ENCODE results near the gene U2SURP.
"Not testable (repeated sequence)": the region's sequence is repeated elsewhere in the genome, so short reads cannot be mapped to it uniquely, and the experiment has no call there.

Gene U2SURP

GRCh38 chr3:142982038-142982773 lies 19.2 kb upstream of the U2SURP start:
- Histone ChIP-seq H3K9me3 (ENCODE audit: insufficient read depth, low read depth, low read length) (no peaks in the 10 kb centered on the region), H3K9ac (ENCODE audit: low read depth, low read length) (peak overlapping the region; percentile 23; the same call in 1 of the 2 replicates), H3K36me3 (ENCODE audit: insufficient read depth, low read depth, low read length) (no peaks in the 10 kb centered on the region)

GRCh38 chr3:142983318-142983717 lies 18.1 kb upstream of the U2SURP start:
- Histone ChIP-seq H3K9ac (ENCODE audit: low read depth, low read length) (no peak overlapping the region), H3K36me3 (ENCODE audit: insufficient read depth, low read depth, low read length) (no peaks in the 10 kb centered on the region), H3K27ac (ENCODE audit: low read length) (no peak overlapping the region), H3K9me3 (ENCODE audit: insufficient read depth, low read depth, low read length) (no peaks in the 10 kb centered on the region), H3K4me3 (ENCODE audit: low read length) (no peak overlapping the region), H3K27me3 (ENCODE audit: insufficient read depth, low read length) (no peaks in the 10 kb centered on the region), H3K4me1 (ENCODE audit: insufficient read depth, low read length) (peaks cover 6% of the 10 kb centered on the region; the same call in 1 of the 2 replicates)

More at GRCh38 chr3:142982038-142982773, 19.2 kb upstream of the U2SURP start:
- H3K27ac ChIP-seq (ENCODE audit: low read length), result no peak overlapping the region
- H3K4me1 ChIP-seq (ENCODE audit: insufficient read depth, low read length), result peaks cover 6% of the 10 kb centered on the region; the same call in 1 of the 2 replicates
- peak overlapping the region; percentile 5; the same call in 1 of the 2 replicates for H3K4me3 ChIP-seq (ENCODE audit: low read length)
- H3K27me3 ChIP-seq (ENCODE audit: insufficient read depth, low read length), result no peaks in the 10 kb centered on the region

- Histone ChIP-seq H3K27ac (ENCODE audit: low read length) (no peak overlapping the region), H3K4me1 (ENCODE audit: insufficient read depth, low read length) (peaks cover 6% of the 10 kb centered on the region; the same call in 1 of the 2 replicates), H3K9ac (ENCODE audit: low read depth, low read length) (no peak overlapping the region), H3K9me3 (ENCODE audit: insufficient read depth, low read depth, low read length) (no peaks in the 10 kb centered on the region), H3K4me3 (ENCODE audit: low read length) (no peak overlapping the region), H3K27me3 (ENCODE audit: insufficient read depth, low read length) (no peaks in the 10 kb centered on the region), H3K36me3 (ENCODE audit: insufficient read depth, low read depth, low read length) (no peaks in the 10 kb centered on the region)
Measured at GRCh38 chr3:142984255-142984654, 17.1 kb upstream of the U2SURP start.

GRCh38 chr3:142987080-142987700 lies 14.2 kb upstream of the U2SURP start:
- Histone ChIP-seq H3K36me3 (ENCODE audit: insufficient read depth, low read depth, low read length) (no peaks in the 10 kb centered on the region), H3K9ac (ENCODE audit: low read depth, low read length) (no peak overlapping the region), H3K4me1 (ENCODE audit: insufficient read depth, low read length) (no peaks in the 10 kb centered on the region), H3K27ac (ENCODE audit: low read length) (no peak overlapping the region), H3K27me3 (ENCODE audit: insufficient read depth, low read length) (no peaks in the 10 kb centered on the region), H3K9me3 (ENCODE audit: insufficient read depth, low read depth, low read length) (no peaks in the 10 kb centered on the region), H3K4me3 (ENCODE audit: low read length) (no peak overlapping the region)

- H3K27ac ChIP-seq (ENCODE audit: low read length), result no peak overlapping the region
- no peak overlapping the region for H3K4me3 ChIP-seq (ENCODE audit: low read length)
- no peaks in the 10 kb centered on the region for H3K27me3 ChIP-seq (ENCODE audit: insufficient read depth, low read length)
- no peaks in the 10 kb centered on the region for H3K4me1 ChIP-seq (ENCODE audit: insufficient read depth, low read length)
- H3K9me3 ChIP-seq (ENCODE audit: insufficient read depth, low read depth, low read length), result no peaks in the 10 kb centered on the region
- H3K9ac ChIP-seq (ENCODE audit: low read depth, low read length), result no peak overlapping the region
- H3K36me3 ChIP-seq (ENCODE audit: insufficient read depth, low read depth, low read length), result no peaks in the 10 kb centered on the region
Measured at GRCh38 chr3:142987707-142988106, 13.7 kb upstream of the U2SURP start.

DNA sequence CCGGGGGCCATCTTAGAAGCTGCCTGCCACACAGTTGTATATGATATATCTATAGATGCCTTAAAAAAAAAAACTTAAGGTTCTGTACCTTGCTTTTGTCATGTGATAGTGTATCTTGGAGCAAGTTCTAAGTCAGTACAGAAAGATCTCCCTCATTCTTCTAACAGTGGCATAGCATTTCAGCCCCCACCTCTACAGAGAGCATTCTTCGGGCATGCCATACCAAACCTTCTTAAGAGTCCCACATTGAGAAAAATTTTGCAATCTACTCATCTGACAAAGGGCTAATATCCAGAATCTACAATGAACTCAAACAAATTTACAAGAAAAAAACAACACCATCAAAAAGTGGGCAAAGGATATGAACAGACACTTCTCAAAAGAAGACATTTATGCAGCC lies 13.1 kb upstream of the U2SURP start:
- H3K36me3 ChIP-seq (ENCODE audit: insufficient read depth, low read depth, low read length); H3K27me3 ChIP-seq (ENCODE audit: insufficient read depth, low read length); H3K4me3 ChIP-seq (ENCODE audit: low read length); H3K27ac ChIP-seq (ENCODE audit: low read length); H3K4me1 ChIP-seq (ENCODE audit: insufficient read depth, low read length); H3K9me3 ChIP-seq (ENCODE audit: insufficient read depth, low read depth, low read length); H3K9ac ChIP-seq (ENCODE audit: low read depth, low read length): not testable (repeated sequence)

DNA sequence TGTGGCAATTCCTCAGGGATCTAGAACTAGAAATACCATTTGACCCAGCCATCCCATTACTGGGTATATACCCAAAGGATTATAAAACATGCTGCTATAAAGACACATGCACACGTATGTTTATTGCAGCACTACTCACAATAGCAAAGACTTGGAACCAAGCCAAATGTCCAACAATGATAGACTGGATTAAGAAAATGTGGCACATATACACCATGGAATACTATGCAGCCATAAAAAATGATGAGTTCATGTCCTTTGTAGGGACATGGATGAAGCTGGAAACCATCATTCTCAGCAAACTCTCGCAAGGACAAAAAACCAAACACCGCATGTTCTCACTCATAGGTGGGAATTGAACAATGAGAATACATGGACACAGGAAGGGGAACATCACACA lies 12.5 kb upstream of the U2SURP start:
- H3K4me3 ChIP-seq (ENCODE audit: low read length); H3K36me3 ChIP-seq (ENCODE audit: insufficient read depth, low read depth, low read length); H3K27me3 ChIP-seq (ENCODE audit: insufficient read depth, low read length); H3K4me1 ChIP-seq (ENCODE audit: insufficient read depth, low read length); H3K9ac ChIP-seq (ENCODE audit: low read depth, low read length); H3K27ac ChIP-seq (ENCODE audit: low read length); H3K9me3 ChIP-seq (ENCODE audit: insufficient read depth, low read depth, low read length): not testable (repeated sequence)

GRCh38 chr3:142990721-142991120 lies 10.6 kb upstream of the U2SURP start:
- no peak overlapping the region for H3K4me3 ChIP-seq (ENCODE audit: low read length)
- H3K27ac ChIP-seq (ENCODE audit: low read length), result no peak overlapping the region
- no peaks in the 10 kb centered on the region for H3K9me3 ChIP-seq (ENCODE audit: insufficient read depth, low read depth, low read length)
- no peaks in the 10 kb centered on the region for H3K27me3 ChIP-seq (ENCODE audit: insufficient read depth, low read length)
- no peak overlapping the region for H3K9ac ChIP-seq (ENCODE audit: low read depth, low read length)
- no peaks in the 10 kb centered on the region for H3K4me1 ChIP-seq (ENCODE audit: insufficient read depth, low read length)
- H3K36me3 ChIP-seq (ENCODE audit: insufficient read depth, low read depth, low read length), result no peaks in the 10 kb centered on the region

- H3K4me1 ChIP-seq (ENCODE audit: insufficient read depth, low read length), result no peaks in the 10 kb centered on the region
- H3K36me3 ChIP-seq (ENCODE audit: insufficient read depth, low read depth, low read length), result no peaks in the 10 kb centered on the region
- no peaks in the 10 kb centered on the region for H3K27me3 ChIP-seq (ENCODE audit: insufficient read depth, low read length)
- H3K9ac ChIP-seq (ENCODE audit: low read depth, low read length), result no peak overlapping the region
- H3K4me3 ChIP-seq (ENCODE audit: low read length), result no peak overlapping the region
- H3K27ac ChIP-seq (ENCODE audit: low read length), result no peak overlapping the region
- no peaks in the 10 kb centered on the region for H3K9me3 ChIP-seq (ENCODE audit: insufficient read depth, low read depth, low read length)
Measured at GRCh38 chr3:142992323-142992722, 9.0 kb upstream of the U2SURP start.

GRCh38 chr3:142993958-142994442 lies 7.4 kb upstream of the U2SURP start:
- Histone ChIP-seq H3K4me3 (ENCODE audit: low read length) (no peak overlapping the region), H3K27me3 (ENCODE audit: insufficient read depth, low read length) (no peaks in the 10 kb centered on the region), H3K9me3 (ENCODE audit: insufficient read depth, low read depth, low read length) (no peaks in the 10 kb centered on the region), H3K4me1 (ENCODE audit: insufficient read depth, low read length) (no peaks in the 10 kb centered on the region), H3K9ac (ENCODE audit: low read depth, low read length) (no peak overlapping the region), H3K36me3 (ENCODE audit: insufficient read depth, low read depth, low read length) (no peaks in the 10 kb centered on the region), H3K27ac (ENCODE audit: low read length) (no peak overlapping the region)

DNA sequence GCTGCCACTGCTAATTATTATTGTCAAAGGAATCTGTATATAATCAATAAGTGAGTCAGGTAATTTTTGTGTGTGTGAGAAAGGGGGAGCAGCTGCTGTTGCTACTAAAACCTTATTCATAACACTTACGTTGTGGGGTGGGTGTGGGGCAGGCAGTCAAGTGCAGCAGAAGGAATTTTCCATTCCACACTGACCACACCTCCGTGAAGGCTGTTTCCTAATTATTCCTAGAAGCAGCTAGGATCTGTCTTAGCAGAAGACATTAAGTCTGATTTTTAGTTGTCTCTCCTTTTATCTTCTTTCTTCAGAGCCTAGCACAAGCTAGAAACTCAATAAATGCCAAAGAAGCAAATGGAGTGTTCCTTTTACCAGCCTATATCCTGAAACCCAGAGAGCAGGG lies 4.0 kb upstream of the U2SURP start:
- H3K9me3 ChIP-seq (ENCODE audit: insufficient read depth, low read depth, low read length), result no peaks in the 10 kb centered on the region
- H3K27me3 ChIP-seq (ENCODE audit: insufficient read depth, low read length), result no peaks in the 10 kb centered on the region
- no peak overlapping the region for H3K9ac ChIP-seq (ENCODE audit: low read depth, low read length)
- H3K36me3 ChIP-seq (ENCODE audit: insufficient read depth, low read depth, low read length), result no peaks in the 10 kb centered on the region
- no peak overlapping the region for H3K27ac ChIP-seq (ENCODE audit: low read length)
- H3K4me1 ChIP-seq (ENCODE audit: insufficient read depth, low read length), result 0 out of 2 replicates have a peak, but pooled peaks cover 3% of the 10 kb centered on the region
- H3K4me3 ChIP-seq (ENCODE audit: low read length), result no peak overlapping the region

DNA sequence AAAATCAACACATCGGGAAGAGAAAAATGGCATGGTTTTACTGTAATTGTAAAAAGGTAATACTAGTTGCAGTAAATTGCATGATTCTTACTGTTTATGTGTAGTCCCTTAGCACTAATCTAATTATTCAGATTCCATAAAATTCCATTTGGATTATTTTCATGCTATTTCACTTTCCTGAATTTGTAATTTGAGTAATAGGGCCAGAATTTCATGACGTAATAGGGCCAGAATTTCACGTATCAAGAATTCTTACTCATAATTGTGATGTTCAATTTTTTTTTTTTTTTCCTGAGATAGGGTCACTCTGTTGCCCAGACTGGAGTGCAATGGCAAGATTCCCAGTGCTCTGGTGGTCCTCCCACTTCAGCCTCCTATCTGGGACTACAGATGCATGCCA lies 2.9 kb upstream of the U2SURP start:
- Histone ChIP-seq H3K36me3 (ENCODE audit: insufficient read depth, low read depth, low read length) (no peaks in the 10 kb centered on the region), H3K27ac (ENCODE audit: low read length) (no peak overlapping the region), H3K9me3 (ENCODE audit: insufficient read depth, low read depth, low read length) (no peaks in the 10 kb centered on the region), H3K4me1 (ENCODE audit: insufficient read depth, low read length) (0 out of 2 replicates have a peak, but pooled peaks cover 3% of the 10 kb centered on the region), H3K27me3 (ENCODE audit: insufficient read depth, low read length) (no peaks in the 10 kb centered on the region), H3K9ac (ENCODE audit: low read depth, low read length) (no peak overlapping the region), H3K4me3 (ENCODE audit: low read length) (no peak overlapping the region)
